Measurements from ENCODE around the gene PLP1. TPM values are rescaled to one million over a fixed set of nuclear protein-coding genes. Genes with fewer than 3 reads are reported as not detected.

The PLP1 gene
- total RNA-seq, 1 experiment from 2014 or later: 29.2 TPM

DNA sequence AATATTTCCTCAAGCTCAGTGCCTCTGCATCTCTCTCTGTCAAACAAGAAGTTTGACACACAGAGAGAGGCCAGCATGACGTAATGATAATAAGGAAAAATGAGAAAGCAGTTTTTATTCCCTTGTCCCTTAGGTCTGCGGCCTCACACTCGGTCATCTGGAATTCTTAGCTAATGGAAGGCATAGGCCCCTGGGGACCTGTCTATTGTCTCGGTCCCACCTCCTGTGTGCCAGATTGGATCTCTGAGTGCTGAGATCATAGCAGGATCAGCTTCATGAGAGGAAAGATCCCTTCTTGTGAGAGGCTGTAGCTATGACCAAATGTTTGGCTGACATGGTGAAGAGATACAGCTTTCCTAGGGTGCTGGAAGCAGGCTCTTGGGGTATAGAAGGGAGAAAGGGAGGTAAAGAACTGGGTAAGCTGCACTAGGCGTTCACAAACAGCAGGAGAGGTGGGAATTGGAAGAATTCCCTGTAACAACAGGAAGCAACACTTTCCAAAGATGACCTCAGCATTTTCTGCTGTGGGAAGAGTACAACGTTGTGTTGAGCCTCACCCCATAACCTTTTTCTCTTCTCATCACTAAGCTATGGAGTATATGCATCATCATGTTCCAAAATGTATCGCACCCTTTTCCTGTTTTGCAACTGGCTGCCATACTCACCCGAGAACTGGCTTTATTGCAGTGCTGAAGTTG, 45.7 kb upstream of the PLP1 start (continued):
- TF ChIP-seq, protein P1, sequence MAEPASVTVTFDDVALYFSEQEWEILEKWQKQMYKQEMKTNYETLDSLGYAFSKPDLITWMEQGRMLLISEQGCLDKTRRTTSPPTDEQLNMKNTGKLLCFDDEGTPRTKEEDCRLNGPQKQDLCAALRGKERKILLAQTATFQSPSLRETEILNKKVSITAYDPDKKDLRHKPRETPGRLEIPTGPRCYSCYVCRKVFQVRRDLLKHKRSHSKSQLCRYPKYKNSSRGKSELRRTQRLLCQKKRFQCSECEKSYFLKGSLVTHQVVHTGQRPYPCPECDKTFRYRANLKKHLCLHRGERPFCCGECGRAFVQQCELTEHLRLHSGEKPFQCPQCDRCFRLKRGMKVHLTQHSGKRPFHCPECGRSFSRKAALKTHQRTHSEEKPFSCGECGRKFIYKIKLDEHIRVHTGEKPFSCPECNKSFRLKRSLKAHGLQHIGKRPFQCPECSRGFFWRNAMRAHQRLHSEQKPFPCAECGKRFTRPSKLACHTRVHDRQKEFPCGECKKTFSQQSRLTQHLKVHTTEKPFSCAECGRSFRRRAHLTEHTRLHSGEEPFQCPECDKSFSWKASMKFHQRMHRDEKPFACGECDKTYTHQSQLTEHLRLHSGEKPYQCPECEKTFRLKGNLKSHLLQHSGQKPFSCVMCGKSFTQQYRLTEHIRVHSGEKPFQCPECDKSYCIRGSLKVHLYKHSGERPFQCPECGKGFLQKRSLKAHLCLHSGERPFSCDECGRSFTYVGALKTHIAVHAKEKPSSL (CRISPR knock-in tag; conservative IDR thresholded peaks at IDR 0.05): no peak
- TF ChIP-seq, protein P2, sequence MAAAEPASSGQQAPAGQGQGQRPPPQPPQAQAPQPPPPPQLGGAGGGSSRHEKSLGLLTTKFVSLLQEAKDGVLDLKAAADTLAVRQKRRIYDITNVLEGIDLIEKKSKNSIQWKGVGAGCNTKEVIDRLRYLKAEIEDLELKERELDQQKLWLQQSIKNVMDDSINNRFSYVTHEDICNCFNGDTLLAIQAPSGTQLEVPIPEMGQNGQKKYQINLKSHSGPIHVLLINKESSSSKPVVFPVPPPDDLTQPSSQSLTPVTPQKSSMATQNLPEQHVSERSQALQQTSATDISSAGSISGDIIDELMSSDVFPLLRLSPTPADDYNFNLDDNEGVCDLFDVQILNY (CRISPR knock-in tag; IDR thresholded peaks at IDR 0.05): no peak
- TF ChIP-seq, protein P3, sequence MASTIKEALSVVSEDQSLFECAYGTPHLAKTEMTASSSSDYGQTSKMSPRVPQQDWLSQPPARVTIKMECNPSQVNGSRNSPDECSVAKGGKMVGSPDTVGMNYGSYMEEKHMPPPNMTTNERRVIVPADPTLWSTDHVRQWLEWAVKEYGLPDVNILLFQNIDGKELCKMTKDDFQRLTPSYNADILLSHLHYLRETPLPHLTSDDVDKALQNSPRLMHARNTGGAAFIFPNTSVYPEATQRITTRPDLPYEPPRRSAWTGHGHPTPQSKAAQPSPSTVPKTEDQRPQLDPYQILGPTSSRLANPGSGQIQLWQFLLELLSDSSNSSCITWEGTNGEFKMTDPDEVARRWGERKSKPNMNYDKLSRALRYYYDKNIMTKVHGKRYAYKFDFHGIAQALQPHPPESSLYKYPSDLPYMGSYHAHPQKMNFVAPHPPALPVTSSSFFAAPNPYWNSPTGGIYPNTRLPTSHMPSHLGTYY (CRISPR knock-in tag; IDR thresholded peaks at IDR 0.05): no peak
- TF ChIP-seq ZNF671 (CRISPR knock-in tag; IDR thresholded peaks at IDR 0.05) (no peak), MXD4 (CRISPR knock-in tag; IDR thresholded peaks at IDR 0.05; ENCODE audit: borderline replicate concordance) (no peak)

DNA sequence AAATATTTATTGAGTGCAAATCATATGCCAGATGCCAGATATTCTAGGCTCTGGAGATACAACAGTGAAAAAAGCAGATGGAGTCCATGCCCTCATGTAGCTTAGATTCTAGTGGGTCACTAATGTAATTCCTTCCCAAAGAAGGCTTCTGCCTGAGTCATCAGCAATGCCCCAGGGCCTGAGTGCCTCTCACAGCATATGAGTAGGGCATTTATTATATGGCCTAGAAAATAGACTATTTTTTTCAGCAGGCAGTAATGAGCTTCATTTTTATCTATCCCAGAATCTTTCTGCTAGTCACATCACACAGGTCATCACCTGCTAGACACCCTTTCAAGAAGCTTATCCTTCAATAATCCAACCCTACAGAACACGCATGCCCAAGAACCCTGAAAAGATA, 43.6 kb upstream of the PLP1 start:
- no peak for DNase-seq (ENCODE audit: low spot score)
- no peak overlapping the region for H3K27ac Mint-ChIP-seq
- no peak overlapping the region for H3K4me3 Mint-ChIP-seq
- ChIA-PET POLR2A (no interaction called here), CTCF (no interaction called here)
- H3K27me3 Mint-ChIP-seq (ENCODE audit: low read depth): peaks cover 12% of the 10 kb centered on the region
- no peaks in the 10 kb centered on the region for H3K9me3 Mint-ChIP-seq
- no peak for ATAC-seq
- H3K36me3 Mint-ChIP-seq: no peaks in the 10 kb centered on the region
- peaks cover 46% of the 10 kb centered on the region for H3K4me1 Mint-ChIP-seq
- TF ChIP-seq, protein P3 (CRISPR knock-in tag; IDR thresholded peaks at IDR 0.05): no peak
- TF ChIP-seq, protein P4, sequence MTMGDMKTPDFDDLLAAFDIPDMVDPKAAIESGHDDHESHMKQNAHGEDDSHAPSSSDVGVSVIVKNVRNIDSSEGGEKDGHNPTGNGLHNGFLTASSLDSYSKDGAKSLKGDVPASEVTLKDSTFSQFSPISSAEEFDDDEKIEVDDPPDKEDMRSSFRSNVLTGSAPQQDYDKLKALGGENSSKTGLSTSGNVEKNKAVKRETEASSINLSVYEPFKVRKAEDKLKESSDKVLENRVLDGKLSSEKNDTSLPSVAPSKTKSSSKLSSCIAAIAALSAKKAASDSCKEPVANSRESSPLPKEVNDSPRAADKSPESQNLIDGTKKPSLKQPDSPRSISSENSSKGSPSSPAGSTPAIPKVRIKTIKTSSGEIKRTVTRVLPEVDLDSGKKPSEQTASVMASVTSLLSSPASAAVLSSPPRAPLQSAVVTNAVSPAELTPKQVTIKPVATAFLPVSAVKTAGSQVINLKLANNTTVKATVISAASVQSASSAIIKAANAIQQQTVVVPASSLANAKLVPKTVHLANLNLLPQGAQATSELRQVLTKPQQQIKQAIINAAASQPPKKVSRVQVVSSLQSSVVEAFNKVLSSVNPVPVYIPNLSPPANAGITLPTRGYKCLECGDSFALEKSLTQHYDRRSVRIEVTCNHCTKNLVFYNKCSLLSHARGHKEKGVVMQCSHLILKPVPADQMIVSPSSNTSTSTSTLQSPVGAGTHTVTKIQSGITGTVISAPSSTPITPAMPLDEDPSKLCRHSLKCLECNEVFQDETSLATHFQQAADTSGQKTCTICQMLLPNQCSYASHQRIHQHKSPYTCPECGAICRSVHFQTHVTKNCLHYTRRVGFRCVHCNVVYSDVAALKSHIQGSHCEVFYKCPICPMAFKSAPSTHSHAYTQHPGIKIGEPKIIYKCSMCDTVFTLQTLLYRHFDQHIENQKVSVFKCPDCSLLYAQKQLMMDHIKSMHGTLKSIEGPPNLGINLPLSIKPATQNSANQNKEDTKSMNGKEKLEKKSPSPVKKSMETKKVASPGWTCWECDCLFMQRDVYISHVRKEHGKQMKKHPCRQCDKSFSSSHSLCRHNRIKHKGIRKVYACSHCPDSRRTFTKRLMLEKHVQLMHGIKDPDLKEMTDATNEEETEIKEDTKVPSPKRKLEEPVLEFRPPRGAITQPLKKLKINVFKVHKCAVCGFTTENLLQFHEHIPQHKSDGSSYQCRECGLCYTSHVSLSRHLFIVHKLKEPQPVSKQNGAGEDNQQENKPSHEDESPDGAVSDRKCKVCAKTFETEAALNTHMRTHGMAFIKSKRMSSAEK (CRISPR knock-in tag; IDR thresholded peaks at IDR 0.05; ENCODE audit: borderline replicate concordance): no peak

DNA sequence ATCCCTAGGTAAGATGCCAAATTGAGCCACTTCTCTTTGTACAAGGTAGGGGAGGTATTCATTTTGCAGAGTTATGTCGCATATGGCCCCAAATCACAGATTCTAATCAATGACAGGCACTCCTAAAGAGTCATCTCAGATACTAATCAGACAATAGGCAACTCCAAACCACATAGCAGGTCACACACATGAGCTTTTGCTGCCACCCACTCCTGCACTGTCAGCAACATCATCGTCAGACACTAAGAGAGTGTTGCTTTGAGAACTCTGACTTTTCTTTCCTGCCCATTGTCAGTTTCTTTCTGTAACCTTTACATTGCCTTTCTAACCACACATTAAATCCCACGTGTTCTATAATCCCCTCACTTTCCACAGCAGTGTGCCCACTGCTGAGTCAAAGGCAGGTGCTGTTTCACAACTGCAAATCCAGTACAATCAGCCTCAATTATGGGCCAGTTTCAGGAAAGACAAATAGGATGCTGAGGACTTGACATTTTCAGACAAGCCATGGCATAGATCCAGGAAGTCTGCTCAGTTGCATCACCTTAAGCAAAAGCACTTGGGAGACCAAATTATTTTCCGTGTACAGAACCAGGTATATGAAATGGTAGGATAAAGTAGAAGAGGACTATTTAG, 42.4 kb upstream of the PLP1 start:
- DNase-seq (ENCODE audit: low spot score) (no peak), ATAC-seq (no peak)
- H3K4me1 Mint-ChIP-seq: peaks cover 43% of the 10 kb centered on the region
- ChIA-PET CTCF (no interaction called here), POLR2A (no interaction called here)
- TF ChIP-seq GRHL2 (CRISPR knock-in tag; IDR thresholded peaks at IDR 0.05; ENCODE audit: insufficient replicate concordance, severe bottlenecking) (no peak), ZNF416 (CRISPR knock-in tag; IDR thresholded peaks at IDR 0.05) (no peak)
- H3K27me3 Mint-ChIP-seq (ENCODE audit: low read depth): peaks cover 12% of the 10 kb centered on the region
- no peak overlapping the region for H3K27ac Mint-ChIP-seq
- no peaks in the 10 kb centered on the region for H3K9me3 Mint-ChIP-seq
- no peaks in the 10 kb centered on the region for H3K36me3 Mint-ChIP-seq
- H3K4me3 Mint-ChIP-seq: no peak overlapping the region

Measured in WTC11 (cell line).